ENCODE results near the gene BIK.

BIK gene

DNA sequence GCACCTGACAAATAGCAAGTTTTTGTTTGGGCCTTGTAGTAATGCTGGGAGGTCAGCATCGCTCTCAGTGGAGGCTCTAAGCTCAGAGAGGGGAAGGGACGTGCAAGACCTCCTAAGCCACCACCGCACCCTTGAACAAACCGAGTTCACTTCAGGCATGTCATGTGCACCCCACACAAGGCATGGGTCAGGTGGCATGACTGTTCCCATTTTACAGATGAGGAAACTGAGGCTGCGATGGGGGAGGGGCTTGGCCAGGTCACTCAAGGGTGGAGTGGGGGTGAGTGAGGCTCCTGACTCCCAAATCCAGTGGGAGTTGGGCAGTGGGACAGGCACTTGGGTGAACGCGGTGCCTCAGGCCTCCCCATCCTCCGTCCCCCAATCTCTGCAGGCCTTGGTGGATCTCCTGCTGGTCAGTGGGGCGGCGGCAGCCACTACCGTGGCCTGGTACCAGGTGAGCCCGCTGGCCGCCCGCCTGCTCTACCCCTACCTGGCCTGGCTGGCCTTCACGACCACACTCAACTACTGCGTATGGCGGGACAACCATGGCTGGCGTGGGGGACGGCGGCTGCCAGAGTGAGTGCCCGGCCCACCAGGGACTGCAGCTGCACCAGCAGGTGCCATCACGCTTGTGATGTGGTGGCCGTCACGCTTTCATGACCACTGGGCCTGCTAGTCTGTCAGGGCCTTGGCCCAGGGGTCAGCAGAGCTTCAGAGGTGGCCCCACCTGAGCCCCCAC, 52.0 kb downstream of the BIK start:
- no peak for DNase-seq (ENCODE audit: low spot score)

DNA sequence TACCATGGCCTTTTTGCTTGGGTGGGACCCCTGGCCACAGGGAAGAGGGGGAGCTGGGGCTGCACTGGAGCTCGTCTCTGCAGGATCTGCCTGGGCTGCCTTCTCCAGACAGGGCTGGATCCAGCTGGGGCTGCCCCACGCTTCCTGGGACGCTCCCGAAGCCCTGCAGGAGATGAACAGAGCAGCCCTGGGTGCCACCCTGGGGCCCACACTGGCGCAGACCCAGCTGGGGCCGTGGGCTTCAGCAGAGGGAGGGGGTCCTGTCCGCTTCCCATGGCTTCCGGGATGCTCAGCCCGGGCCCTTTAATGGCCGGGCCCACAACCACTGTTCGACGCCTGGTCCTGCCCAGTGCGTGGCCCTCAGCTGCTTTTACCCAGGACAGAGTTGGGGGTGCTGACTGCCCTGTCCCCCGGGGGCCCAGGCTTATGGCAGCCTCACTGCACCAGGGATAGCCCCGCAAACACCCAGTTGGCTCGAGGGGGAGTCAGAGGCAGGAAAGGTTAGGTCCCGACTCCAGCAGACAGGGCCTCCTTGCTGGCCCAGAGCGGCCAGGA, 52.8 kb downstream of the BIK start:
- DNase-seq (ENCODE audit: low spot score): no peak

DNA sequence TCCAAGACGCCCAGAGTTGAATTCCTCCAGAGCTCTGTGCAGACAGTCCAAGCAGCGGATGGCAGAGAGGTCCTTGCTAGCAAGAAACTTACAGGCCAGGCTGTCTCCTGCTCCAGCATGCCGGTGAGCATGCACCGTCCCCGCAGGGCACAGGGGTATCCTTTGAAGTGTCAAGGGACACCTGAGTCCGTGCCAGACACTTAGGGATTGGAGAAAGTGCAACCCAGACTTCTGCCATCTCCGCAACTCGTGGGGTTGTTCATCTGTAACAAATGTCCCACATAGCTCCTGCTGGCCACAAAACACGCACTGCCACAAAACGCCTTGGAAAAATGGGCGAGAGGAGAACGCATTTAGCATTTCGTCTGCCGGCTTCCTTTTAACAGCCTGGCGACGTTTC, 54.1 kb downstream of the BIK start:
- no peak for DNase-seq (ENCODE audit: low spot score)

DNA sequence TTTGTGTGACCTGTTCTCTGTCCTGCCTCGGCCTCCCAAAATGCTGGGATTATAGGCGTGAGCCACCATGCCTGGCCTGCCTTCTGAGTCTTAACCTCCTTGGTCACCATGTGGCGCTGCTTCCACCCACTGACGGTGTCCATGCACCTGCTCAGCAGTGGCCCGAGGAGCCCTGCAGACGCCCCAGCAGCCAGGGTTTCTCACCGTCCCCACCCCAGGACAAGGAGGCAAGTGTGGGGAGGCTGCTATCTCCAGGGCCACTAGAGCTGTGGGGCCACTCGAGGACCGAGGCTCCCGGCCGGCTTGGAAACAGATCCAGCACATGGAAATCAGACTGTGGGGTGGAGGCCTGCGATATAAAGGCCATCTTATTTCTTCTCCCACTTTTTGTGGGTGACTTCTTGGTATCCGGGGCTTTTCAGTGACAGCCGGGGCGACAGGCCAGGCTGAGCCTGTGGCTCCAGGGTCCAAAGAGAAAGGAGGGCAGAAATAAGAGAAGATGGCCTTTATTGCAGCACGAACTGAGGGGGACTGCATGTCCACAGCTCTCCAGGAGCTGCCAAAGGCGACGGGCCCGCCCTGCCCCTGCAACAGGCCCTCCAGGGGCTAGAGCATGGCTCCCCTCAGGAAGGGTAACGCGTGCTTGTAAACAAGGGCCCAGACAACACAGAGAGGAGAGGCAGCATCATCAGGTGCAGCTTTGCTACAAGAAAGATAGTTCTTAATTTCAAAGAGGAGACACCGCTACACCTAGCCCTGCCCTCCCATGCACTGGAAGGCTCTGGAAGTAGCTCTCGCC, 55.8 kb downstream of the BIK start:
- DNase-seq (ENCODE audit: low spot score): no peak

DNA sequence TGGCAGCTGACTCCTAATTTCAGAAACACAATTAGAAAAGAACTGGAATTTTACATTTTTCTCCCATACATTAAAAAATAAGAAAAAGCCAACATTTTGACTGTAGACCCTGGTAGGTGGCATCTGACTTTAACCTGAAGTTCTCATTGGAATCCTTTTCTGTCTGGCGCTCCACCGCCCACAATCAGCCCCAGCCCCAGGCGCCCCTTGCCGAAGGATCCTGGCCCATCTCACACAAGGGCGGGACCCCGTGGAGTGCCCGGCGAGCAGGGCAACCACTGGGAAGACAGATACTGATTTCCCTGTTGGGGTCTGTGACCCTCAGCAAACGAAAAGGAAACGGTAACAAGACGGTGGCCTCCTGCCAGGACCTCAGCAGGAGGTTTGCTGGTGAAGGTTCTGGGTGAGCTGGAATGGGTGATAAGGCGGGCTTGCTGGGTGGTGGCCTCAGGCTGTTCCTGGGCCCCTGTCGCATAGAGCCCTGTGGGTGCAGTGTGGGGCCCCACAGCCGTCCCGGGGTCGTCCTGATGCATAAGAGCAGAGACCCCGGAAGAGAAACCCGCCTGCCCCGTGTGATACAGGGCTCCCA, 56.5 kb downstream of the BIK start:
- DNase-seq (ENCODE audit: low spot score): peak; percentile 83

DNA sequence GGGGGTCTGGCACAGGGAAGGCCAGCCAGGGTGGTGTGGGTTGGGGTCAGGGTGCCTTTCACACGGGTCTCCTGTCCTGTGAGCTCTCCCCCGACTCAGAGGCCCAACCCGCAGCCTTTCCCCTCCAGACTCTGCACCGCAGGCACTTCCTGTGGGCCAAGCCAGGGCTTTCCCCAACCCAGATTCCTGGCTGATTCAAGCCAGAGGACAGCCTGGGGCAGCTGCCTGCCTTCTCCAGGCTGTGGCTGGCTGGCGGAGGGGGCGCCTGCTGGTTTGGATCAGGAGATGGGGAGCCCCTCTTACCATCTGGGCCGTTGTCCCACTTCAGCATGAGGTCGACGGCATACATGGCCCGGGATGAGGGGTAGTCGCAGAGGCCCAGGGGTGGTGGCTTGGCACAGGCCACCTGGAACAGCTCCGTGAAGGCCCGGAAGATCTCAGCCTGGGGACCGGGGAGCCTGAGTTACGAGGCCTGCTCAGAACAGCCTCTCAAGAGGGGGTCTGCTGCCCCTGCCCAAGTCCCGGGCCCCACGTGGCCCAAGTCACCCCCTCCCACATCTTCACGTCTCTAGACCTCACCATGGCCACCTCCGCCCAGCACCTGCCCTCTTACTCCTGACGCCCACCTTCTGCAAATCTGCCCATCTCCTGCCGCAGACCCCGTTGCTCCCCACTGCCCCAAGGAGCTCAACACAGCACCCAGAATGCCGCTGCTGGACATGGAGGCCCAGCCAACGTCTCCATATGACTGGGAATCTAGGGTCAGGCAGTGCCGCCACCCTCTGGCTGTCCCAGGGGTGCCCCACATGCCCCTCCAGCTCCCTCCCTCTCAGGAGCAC, 58.1 kb downstream of the BIK start:
- no peak for DNase-seq (ENCODE audit: low spot score)

GRCh38 chr22:43169310-43170130, 59.0 kb downstream of the BIK start:
- DNase-seq (ENCODE audit: low spot score): no peak

DNA sequence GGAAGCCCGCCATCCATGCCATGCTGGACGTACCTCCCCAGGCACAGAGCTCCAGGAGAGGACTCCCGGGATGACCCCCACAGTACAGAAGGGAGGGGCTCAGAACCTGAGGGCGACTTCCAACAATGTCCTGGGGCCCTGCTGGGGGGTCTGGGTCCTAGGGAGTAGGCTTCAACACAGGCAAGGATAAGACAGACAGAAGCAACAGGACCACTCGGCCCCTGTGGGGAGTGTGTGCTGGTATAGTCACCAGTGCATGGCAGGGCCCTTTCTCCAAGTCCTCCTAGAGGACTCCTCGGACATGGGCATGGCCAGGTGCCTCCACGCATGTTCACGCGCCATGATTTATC, 59.6 kb downstream of the BIK start:
- no peak for DNase-seq (ENCODE audit: low spot score)

DNA sequence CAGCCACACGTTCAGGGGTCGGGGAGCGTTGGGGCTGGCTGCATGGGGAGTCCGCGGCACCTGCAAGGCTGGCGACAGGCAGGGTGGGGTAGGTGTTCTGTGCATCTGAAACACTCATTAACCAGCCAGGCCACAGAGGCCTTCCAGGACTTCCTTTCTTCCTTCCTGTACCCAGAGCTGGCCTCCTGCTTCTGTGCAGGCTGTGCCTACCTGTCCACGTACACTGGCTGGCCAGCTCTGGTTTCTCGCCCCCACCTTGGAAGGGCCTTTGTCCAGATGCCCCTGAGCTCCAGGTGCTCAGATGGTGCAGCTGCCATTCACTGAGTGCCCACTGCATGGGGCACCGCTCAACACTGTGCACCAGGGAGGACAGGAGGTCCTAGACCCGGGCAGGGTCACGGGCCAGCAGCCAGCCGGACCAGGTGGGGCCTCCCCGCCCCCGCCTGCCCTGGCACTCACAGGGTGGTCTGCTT, 60.5 kb downstream of the BIK start:
- DNase-seq (ENCODE audit: low spot score): no peak

DNA sequence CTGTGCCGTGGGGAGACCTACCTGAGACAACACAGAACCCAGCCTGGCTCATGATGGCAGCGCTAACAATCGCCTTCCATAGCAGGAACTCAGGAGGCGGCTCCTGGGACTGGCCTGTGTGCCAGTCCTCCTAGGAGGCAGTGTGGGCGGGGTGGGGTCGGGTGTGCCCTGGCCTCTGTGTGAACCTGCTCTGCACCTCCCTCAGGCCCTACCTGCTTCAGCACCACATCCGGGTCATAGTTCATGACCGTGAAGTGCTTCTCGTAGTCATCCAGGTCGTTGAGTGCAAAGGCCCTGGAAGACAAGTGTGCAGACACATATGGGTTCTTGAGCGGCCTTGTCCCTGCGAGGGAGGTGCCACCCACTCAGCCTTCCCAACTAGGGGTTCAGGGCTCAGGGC, 61.1 kb downstream of the BIK start:
- no peak for DNase-seq (ENCODE audit: low spot score)

DNA sequence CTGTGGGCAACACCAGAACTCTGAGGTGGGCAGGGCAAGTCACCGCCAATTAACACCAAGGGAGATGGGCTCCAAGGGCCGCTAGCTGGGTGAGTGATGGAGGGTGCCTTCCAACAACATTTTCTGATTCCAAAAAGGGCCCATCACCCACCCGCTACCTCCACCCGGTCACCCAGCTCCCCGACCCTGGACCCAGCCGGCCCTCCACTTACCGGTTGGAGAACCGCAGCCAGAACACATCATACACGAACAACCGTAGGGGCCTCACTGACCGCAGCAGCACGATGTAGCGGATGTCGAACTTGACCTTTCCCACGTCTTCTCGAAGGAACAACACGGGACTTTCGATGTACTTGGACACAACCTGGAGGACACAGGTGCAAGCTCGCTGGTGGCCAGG, 61.6 kb downstream of the BIK start:
- DNase-seq (ENCODE audit: low spot score): no peak

- DNase-seq (ENCODE audit: low spot score): no peak
These were observed 63.0 kb downstream of the BIK start for GRCh38 chr22:43173566-43173965.

DNA sequence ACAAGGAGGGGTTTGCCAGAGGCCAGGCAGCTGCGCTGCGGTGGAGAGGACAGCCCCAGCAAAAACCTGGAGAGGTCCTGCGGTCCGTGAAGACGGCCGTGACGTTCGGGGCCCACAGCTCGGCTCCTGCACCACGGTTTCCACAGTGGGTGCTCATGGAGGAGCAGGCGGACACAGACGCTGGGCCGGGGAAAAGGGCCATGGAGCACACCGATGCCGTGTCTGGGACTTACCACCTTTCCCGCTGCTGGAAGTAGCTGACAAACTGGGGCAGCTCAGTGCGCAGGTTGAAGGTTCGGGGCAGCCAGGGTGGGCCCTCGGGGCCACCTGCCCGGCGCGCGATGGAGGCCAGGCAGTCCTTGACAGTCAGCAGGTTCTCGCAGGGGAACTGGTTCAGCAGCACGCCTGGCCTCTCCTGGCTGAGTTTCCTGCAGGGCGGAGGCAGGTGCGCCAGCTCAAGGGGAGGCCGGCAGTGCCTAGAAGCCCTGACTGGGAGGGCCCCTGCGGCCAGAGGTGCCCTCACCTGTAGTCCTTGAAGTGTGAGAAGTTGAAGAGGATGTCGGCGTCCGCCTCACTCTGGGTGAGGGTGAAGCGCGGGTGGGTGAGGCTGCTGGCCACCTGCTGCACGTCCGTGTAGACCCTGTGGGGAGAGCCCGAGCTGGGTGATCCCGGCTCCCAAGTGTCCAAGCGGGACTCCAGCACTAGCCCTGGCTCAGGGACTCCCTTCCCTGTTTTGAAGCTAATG, 63.6 kb downstream of the BIK start:
- DNase-seq (ENCODE audit: low spot score): no peak

- no peak for DNase-seq (ENCODE audit: low spot score)
These were observed 64.5 kb downstream of the BIK start for GRCh38 chr22:43174941-43175531.

DNA sequence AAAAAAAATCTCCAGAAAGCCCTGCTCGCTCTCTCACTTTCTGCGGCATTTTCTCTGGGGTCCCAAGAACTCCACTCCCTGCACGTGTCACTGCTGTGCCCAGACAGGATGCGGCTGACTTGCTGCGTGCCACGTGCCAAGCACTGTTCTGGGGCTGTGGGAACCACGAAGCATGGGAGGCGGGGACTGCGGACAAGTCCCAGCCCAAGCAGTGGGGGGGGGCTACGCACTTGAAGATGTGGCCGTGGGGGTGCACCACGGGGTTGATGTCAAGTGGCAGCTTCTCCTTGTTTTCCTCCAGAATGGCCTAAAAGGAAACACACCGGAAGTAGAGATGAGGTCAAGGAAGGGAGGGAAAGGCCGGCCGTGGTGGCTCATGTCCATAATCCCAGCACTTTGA, 65.5 kb downstream of the BIK start:
- no peak for DNase-seq (ENCODE audit: low spot score)

DNA sequence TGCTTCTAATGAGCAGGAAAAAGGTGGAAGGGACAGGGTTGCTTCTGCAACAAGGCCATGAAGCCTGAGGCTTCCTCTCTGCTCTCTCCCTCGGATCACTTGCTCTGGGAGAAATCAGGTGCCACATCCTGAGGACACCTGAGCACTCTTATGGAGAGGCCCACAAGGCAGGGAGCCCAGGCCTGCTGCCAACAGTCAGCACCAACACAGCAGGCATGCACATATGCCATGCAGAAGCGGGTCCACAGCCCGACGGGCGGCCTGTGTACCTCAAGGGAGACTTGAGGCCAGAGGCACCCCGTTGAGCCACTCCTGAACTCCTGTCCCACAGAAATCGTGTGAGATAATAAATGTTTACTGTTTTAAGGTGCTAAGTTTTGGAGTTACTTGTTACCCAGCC, 66.9 kb downstream of the BIK start:
- no peak for DNase-seq (ENCODE audit: low spot score)
